Neuronal stem cell (in vitro differentiated cells): ENCODE data around the gene SNRNP27.
A peak's percentile ranks its signal among the peaks of the same experiment; 100 is the strongest.

Experiments used
- DNase-seq: peaks from one replicate; pipeline ENCODE4 v3.0.0-alpha.2; 2013; ENCODE audit warnings: low spot score
- H2AFZ ChIP-seq: one replicate; pipeline ENCODE4 v1.6.1; 2013; ENCODE audit warnings: mild to moderate bottlenecking, low read length, inconsistent platforms
- H2AK5ac ChIP-seq: 2 replicates; pipeline ENCODE4 v1.6.1; 2013; ENCODE audit warnings: low read depth, mild to moderate bottlenecking, inconsistent platforms, low read length, moderate library complexity, mixed read lengths
- H2BK120ac ChIP-seq: 2 replicates; pipeline ENCODE4 v1.6.1; 2013; ENCODE audit warnings: low read depth, mild to moderate bottlenecking, inconsistent platforms, low read length, moderate library complexity, mixed read lengths
- H2BK12ac ChIP-seq: one replicate; pipeline ENCODE4 v1.6.1; 2013; ENCODE audit warnings: low read length, inconsistent platforms
- H2BK15ac ChIP-seq: 2 replicates; pipeline ENCODE4 v1.6.1; 2013; ENCODE audit warnings: mild to moderate bottlenecking, low read length, inconsistent platforms, mixed read lengths
- H2BK5ac ChIP-seq: one replicate; pipeline ENCODE4 v1.6.1; 2013; ENCODE audit warnings: inconsistent platforms, mild to moderate bottlenecking, low read length, moderate library complexity
- H3K14ac ChIP-seq: one replicate; pipeline ENCODE4 v1.6.1; 2013; ENCODE audit warnings: low read length, inconsistent platforms
- H3K18ac ChIP-seq: 2 replicates; pipeline ENCODE4 v1.6.1; 2013; ENCODE audit warnings: low read length, inconsistent platforms
- H3K23ac ChIP-seq: 2 replicates; pipeline ENCODE4 v1.6.1; 2013; ENCODE audit warnings: low read depth, mild to moderate bottlenecking, mixed read lengths, low read length, inconsistent platforms; ENCODE audit not compliant: poor library complexity
- H3K27ac ChIP-seq: replicated peaks from 3 replicates; pipeline ENCODE4 v1.5.1; 2013; ENCODE audit warnings: low read length, inconsistent platforms
- H3K27me3 ChIP-seq, 3 experiments: 2 replicates each; pipeline ENCODE4 v1.6.1; 2013; ENCODE audit warnings: low read length in 3 of 3, mild to moderate bottlenecking in 2 of 3, inconsistent platforms in 1 of 3, low read depth in 1 of 3, mixed read lengths in 1 of 3, moderate library complexity in 1 of 3; ENCODE audit not compliant: control insufficient read depth in 3 of 3, insufficient read depth in 3 of 3
- H3K36me3 ChIP-seq, 2 donors: replicated peaks in 1 of 2; 2 replicates each; pipeline ENCODE4 v1.6.1; 2013; ENCODE audit warnings: low read length in 2 of 2; ENCODE audit not compliant: control insufficient read depth in 2 of 2, insufficient read depth in 2 of 2
- H3K4ac ChIP-seq: 2 replicates; pipeline ENCODE4 v1.6.1; 2013; ENCODE audit warnings: inconsistent platforms, mild to moderate bottlenecking, low read length, moderate library complexity
- H3K4me1 ChIP-seq, 2 donors: 1 replicate in 1 of 2; 2 replicates in 1 of 2; pipeline ENCODE4 v1.6.1; 2013; ENCODE audit warnings: low read length in 2 of 2, low read depth in 1 of 2; ENCODE audit not compliant: control insufficient read depth in 2 of 2, insufficient read depth in 1 of 2
- H3K4me2 ChIP-seq: one replicate; pipeline ENCODE4 v1.6.1; 2013; ENCODE audit warnings: mild to moderate bottlenecking, low read length, inconsistent platforms; ENCODE audit not compliant: insufficient read depth, poor library complexity, severe bottlenecking
- H3K4me3 ChIP-seq, 2 donors: 2 replicates each; pipeline ENCODE4 v1.5.1; 2013; ENCODE audit warnings: low read length in 2 of 2, mild to moderate bottlenecking in 2 of 2, inconsistent platforms in 1 of 2, moderate library complexity in 1 of 2
- H3K79me1 ChIP-seq: one replicate; pipeline ENCODE4 v1.6.1; 2013; ENCODE audit warnings: low read depth, mild to moderate bottlenecking, inconsistent platforms, low read length, moderate library complexity
- H3K9ac ChIP-seq: one replicate; pipeline ENCODE4 v1.6.1; 2013; ENCODE audit warnings: mild to moderate bottlenecking, low read depth, low read length, inconsistent platforms; ENCODE audit not compliant: poor library complexity
- H3K9me3 ChIP-seq, 2 donors: replicated peaks in 1 of 2; 2 replicates each; pipeline versions ENCODE3 to v1.6.1; 2013; ENCODE audit warnings: low read length in 2 of 2, mild to moderate bottlenecking in 2 of 2, inconsistent platforms in 1 of 2, low read depth in 1 of 2, mixed read lengths in 1 of 2, moderate library complexity in 1 of 2; ENCODE audit not compliant: control insufficient read depth in 2 of 2, insufficient read depth in 1 of 2
- H4K8ac ChIP-seq: one replicate; pipeline ENCODE4 v1.6.1; 2013; ENCODE audit warnings: low read depth, mild to moderate bottlenecking, inconsistent platforms, low read length, moderate library complexity
- H4K91ac ChIP-seq: one replicate; pipeline ENCODE4 v1.6.1; 2013; ENCODE audit warnings: low read length, low read depth, mild to moderate bottlenecking, inconsistent platforms; ENCODE audit not compliant: poor library complexity
- WGBS, 2 donors: extraction: QIAGEN DNeasy Blood & Tissue Kit; methylation state at CpG; one replicate each; pipeline ENCODE4 v1.1.7; 2013; ENCODE audit warnings: missing lambda C conversion rate in 2 of 2, mixed read lengths in 1 of 2; ENCODE audit not compliant: insufficient read length in 2 of 2, insufficient replicate concordance in 1 of 2; ENCODE audit errors: extremely low coverage in 2 of 2; 5-methylcytosine and 5-hydroxymethylcytosine counted together

The SNRNP27 gene

DNA sequence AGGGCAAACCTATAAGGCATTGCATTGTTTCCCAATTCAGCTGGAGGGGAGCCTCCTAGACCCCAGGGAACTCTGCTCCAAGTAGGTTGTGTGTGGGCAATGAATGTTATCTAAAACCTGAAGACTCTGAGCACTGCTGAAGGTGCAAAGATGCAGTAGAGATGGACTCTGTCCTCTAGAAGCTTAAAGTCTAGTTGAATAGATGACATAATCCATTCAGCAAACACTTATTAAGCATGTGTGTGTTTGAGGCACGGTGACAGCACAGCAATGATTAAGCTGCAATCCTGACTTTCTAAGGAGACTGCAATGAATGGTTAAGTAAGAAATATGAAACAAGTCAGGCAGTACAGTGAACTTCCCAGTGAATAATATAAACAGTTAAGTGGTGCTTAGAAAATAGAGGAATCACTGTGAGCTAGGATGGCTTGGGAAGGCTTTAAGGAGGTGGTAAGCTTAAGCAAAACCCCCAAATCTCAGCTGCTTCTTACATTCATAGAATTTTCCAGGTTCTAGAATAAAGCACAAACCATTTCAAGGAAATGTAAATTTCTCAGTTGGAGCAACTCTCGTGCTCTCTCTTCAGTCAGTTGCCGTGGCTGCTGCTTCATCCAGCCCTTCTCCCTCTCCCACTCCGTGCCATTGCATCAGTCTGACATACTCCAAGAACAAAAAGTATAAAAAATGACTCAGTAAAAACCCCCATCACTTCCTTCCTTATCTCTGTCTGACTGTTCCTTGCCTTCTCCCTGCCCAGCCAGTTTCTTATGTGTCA is 40.3 kb downstream of the SNRNP27 start:
- Histone ChIP-seq H3K4ac (no peak overlapping the region), H3K27ac (no peak overlapping the region), H3K4me2 (no peak overlapping the region), H4K91ac (no peak overlapping the region), H3K36me3 (peaks cover 11 to 42% of the 10 kb centered on the region in 2 donors), H3K9ac (no peak overlapping the region), H2BK15ac (no peak overlapping the region), H3K79me1 (no peaks in the 10 kb centered on the region), H2BK12ac (no peak overlapping the region), H3K14ac (no peak overlapping the region), H3K18ac (no peak overlapping the region), H3K4me3 (no peak overlapping the region), H4K8ac (no peak overlapping the region), H3K4me1 (peaks cover 0 to 6% of the 10 kb centered on the region in 2 donors), H3K27me3 (no peaks in the 10 kb centered on the region), H3K23ac (no peak overlapping the region), H2BK5ac (no peak overlapping the region), H2AK5ac (no peak overlapping the region), H3K9me3 (no peaks in the 10 kb centered on the region), H2BK120ac (no peak overlapping the region), H2AFZ (peak overlapping the region; percentile 17)
- no CpG with 5 or more reads among the region's 4 CpGs for WGBS, 2 donors
- DNase-seq, result no peak

GRCh38 chr2:69934614-69934908 is 40.8 kb downstream of the SNRNP27 start:
- Histone ChIP-seq H3K9me3 (no peaks in the 10 kb centered on the region), H2BK12ac (no peak overlapping the region), H3K9ac (no peak overlapping the region), H3K18ac (no peak overlapping the region), H2AK5ac (no peak overlapping the region), H3K4me1 (peaks cover under 1 to 8% of the 10 kb centered on the region in 2 donors), H3K14ac (no peak overlapping the region), H3K27ac (no peak overlapping the region), H3K79me1 (no peaks in the 10 kb centered on the region), H4K8ac (no peak overlapping the region), H2BK15ac (no peak overlapping the region), H3K4ac (no peak overlapping the region), H3K4me2 (no peak overlapping the region), H2BK5ac (no peak overlapping the region), H3K27me3 (no peaks in the 10 kb centered on the region), H2AFZ (peak overlapping the region; percentile 17), H3K4me3 (no peak overlapping the region), H4K91ac (no peak overlapping the region), H3K23ac (no peak overlapping the region), H2BK120ac (no peak overlapping the region), H3K36me3 (peaks cover 11 to 44% of the 10 kb centered on the region in 2 donors)
- WGBS, 2 donors, result no CpG with 5 or more reads among the region's 1 CpG
- DNase-seq, result no peak

GRCh38 chr2:69935011-69935410 is 41.3 kb downstream of the SNRNP27 start:
- no peak overlapping the region for H3K23ac ChIP-seq
- no peak overlapping the region for H2BK12ac ChIP-seq
- no peak overlapping the region for H2BK5ac ChIP-seq
- no peak overlapping the region for H4K91ac ChIP-seq
- no peak overlapping the region for H2AFZ ChIP-seq
- H4K8ac ChIP-seq, result no peak overlapping the region
- no peak overlapping the region for H3K14ac ChIP-seq
- no CpG with 5 or more reads among the region's 5 CpGs for WGBS, 2 donors
- no peak overlapping the region for H3K9ac ChIP-seq
- no peak overlapping the region for H2BK15ac ChIP-seq
- no peaks in the 10 kb centered on the region for H3K27me3 ChIP-seq
- no peak for DNase-seq
- H2AK5ac ChIP-seq, result no peak overlapping the region
- H3K4me2 ChIP-seq, result no peak overlapping the region
- no peak overlapping the region for H3K4ac ChIP-seq
- no peaks in the 10 kb centered on the region for H3K79me1 ChIP-seq
- no peak overlapping the region for H3K4me3 ChIP-seq
- H3K18ac ChIP-seq, result no peak overlapping the region
- no peak overlapping the region for H3K27ac ChIP-seq
- no peaks in the 10 kb centered on the region for H3K9me3 ChIP-seq
- no peak overlapping the region for H2BK120ac ChIP-seq
- peaks cover 2 to 11% of the 10 kb centered on the region in 2 donors for H3K4me1 ChIP-seq
- peaks cover 11 to 44% of the 10 kb centered on the region in 2 donors for H3K36me3 ChIP-seq

- Histone ChIP-seq H3K4me2 (no peak overlapping the region), H4K91ac (no peak overlapping the region), H2BK12ac (no peak overlapping the region), H2BK120ac (no peak overlapping the region), H3K4ac (no peak overlapping the region), H3K27ac (no peak overlapping the region), H3K14ac (no peak overlapping the region), H2AK5ac (no peak overlapping the region), H2BK5ac (no peak overlapping the region), H3K9ac (no peak overlapping the region), H3K79me1 (no peaks in the 10 kb centered on the region), H4K8ac (no peak overlapping the region), H3K9me3 (no peaks in the 10 kb centered on the region), H3K27me3 (no peaks in the 10 kb centered on the region), H3K36me3 (peaks cover 11 to 42% of the 10 kb centered on the region in 2 donors), H3K23ac (no peak overlapping the region), H3K4me1 (peaks cover 6 to 19% of the 10 kb centered on the region in 2 donors), H2BK15ac (no peak overlapping the region), H3K4me3 (no peak overlapping the region), H2AFZ (no peak overlapping the region), H3K18ac (no peak overlapping the region)
- WGBS, 2 donors, result no CpG with 5 or more reads among the region's 11 CpGs
- DNase-seq, result no peak
Observed at GRCh38 chr2:69936906-69937305, 43.1 kb downstream of the SNRNP27 start.
